ENCODE data around the gene WDR4.
"Not testable (repeated sequence)": the region's sequence is repeated elsewhere in the genome, so short reads cannot be mapped to it uniquely, and the experiment has no call there.

Gene WDR4

DNA sequence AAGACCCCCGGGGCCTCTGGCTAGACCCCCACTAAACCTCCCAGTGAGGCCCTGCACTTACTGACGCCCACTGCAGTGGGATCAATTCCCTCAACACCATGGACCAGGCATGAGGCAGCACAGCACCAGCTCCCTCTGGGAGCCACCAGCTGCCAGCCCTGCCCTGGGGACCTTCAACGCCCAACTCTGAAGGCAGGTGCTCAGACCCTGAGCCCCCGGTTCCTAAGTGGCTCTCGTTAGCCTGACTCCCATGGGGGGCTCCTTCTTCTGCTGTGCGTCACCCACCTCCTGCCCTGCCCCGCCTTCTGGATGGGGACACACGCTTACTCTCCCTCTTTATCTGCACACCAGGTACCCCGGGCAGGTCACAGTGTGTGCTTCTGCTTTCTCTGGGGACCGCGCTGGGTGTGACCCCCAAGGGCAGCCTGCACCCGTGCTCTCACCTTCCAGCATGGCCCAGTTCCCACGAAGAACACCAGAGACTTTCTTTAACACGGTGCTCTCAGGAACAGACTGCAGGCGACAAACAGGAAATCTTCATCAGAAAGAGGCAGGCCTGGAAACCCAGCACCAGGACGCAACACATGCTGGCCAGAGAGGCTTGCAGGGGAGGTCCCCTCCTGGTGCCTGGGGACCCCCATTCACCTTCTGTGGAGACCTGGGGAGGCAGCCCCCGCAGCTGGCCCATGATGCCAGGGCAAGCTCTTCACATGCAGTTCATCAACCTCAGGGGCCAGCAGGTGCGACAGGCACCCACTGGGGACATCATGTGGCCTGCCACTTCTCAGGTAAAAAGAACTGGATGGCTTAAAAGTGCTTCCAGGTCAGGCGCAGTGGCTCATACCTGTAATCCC lies 27.3 kb downstream of the WDR4 start:
- no peak for DNase-seq

DNA sequence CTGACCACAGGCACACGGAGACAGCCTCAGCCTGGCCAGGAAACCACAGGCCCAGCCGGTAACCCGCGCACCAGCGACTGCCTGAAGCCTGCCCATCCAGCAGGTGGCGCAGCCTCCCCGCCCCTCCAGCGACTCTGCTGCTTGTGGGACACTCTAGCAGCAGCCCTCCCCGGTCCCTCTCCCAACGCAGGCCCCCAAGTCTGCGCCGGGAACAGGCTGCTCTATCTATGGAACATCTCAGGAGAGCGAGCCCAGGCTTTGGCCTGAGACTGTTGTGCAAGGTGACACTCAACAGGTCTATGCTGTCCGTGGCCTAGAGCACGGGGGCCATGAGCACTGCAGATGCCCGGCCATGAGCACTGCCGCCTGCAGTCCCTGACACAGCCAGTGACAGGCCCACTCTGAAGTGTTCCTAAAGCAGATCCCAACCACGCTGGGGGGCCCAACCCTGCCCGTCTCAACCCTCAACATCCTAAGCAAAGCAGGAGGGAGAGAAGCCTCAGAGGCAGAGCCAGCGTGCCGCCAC lies 28.4 kb downstream of the WDR4 start:
- DNase-seq = peak; percentile 12

DNA sequence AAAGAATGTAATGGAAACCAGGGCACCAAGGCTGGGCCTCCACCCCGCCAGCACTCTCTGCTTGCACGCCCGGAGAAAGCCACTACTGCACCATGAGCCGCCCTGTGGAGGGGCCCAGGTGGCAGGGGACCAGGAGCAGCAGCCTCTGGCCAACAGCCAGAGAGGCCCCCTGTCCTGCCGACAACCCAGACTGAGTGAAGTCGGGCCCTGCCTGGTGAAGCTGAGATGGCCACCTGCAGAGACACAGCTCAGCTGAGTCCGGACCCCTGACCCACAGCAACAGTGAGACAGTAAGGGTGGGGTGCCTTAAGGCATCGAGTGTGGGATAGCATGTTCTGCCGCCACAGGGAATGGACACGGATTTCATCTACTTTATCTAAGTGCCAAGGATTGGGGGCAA lies 28.9 kb downstream of the WDR4 start:
- no peak for DNase-seq

DNA sequence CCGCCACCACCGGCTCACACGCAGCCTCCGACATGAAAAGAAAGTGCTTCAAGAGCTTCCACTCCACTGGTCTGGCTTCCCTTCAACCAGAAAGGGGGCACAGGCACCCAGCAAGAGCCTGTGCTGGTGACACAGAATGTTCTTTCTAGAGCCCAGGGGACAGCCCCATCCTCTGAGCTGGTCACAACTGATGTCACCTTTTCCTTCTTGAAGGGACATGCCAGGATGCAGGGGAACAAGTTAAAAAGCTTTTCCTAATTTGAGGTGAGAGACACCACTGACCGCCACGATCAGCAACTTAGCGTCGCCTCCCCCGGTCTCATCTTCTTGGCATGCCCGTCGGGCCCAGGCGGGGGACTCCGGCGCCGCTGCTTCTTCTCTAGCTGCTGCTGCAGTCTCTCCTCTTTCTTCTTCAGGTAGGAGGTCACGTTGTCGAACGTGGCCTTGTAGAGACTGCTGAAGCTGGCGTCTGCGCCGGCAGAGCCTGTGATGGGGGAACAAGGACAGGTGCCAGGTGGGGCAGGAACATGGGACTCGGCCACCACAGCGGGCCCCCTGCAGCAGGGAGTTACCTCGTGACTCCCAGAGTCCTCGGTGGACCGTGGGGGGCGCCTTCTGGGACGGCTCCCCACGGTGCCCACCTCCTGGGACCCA lies 29.5 kb downstream of the WDR4 start:
- no peak for DNase-seq

DNA sequence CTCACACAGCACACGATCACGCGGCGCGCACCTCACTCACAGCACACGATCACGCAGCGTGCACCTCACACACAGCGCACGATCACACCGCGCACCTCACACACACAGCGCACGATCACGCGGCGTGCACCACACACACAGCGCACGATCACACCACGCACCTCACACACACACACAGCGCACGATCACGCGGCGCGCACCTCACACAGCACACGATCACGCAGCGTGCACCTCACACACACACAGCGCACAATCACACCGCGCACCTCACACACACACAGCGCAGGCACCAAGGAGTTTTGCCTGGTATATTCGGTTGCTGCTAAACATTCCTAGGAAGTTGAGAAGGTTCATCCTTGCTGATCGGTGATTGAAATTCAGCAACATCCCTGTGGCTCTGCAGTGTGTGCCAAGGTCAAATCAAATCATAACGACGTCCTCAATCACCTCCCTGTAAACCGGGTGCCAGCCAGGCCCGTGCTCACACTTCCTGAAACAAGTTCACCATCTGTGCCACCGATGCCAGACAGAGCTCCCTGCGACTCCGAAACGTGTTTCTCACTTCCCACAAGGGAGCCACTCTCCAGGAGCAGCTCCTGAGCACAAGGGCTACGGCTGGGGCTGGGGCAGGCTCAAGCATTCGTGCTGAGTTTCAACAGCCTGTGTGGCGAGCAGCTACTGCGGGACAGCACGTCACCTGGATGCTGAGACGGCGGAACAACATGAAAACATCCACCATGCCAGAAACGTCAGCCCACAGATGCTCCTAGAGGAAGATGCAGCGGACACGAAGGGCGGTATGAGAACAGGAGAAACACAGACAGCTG lies 30.2 kb downstream of the WDR4 start:
- no peak for DNase-seq

DNA sequence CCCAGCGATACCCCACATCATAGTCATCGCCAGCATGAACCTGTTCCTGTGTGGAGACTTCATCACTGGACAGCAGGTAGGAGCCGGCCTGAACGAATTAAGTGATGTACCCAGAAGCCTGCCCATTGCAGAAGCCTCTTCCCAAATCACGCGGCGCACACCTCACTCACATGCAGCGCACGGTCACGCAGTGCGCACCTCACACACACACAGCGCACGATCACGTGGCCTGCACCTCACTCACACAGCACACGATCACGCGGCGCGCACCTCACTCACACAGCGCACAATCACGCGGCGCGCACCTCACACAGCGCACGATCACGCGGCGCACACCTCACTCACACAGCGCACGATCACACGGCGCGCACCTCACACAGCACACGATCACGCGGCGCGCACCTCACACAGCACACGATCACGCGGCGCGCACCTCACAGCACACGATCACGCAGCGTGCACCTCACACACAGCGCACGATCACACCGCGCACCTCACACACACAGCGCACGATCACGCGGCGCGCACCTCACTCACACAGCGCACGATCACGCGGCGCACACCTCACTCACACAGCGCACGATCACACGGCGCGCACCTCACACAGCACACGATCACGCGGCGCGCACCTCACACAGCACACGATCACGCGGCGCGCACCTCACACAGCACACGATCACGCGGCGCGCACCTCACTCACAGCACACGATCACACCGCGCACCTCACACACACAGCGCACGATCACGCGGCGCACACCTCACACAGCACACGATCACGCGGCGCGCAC lies 31.0 kb downstream of the WDR4 start:
- DNase-seq = not testable (repeated sequence)

DNA sequence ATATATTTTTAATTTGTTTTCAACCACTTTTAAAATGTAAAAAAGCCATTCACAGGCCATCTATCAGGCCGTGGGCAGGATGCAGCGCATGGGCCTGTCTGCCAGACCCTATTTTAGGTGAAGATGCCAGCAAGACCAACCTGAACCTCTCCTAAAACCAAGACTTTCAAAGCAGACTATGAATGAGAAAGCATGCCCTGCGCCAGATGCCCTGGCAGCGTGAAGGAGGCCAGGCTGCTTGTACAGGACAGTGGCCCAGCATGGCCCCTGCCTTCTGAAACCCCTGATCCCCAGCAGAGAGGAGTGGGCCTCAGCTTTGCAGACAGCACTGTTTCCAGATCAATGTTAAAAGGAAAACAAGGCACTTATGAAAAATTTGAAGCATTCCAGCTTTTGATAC lies 31.6 kb downstream of the WDR4 start:
- no peak for DNase-seq

DNA sequence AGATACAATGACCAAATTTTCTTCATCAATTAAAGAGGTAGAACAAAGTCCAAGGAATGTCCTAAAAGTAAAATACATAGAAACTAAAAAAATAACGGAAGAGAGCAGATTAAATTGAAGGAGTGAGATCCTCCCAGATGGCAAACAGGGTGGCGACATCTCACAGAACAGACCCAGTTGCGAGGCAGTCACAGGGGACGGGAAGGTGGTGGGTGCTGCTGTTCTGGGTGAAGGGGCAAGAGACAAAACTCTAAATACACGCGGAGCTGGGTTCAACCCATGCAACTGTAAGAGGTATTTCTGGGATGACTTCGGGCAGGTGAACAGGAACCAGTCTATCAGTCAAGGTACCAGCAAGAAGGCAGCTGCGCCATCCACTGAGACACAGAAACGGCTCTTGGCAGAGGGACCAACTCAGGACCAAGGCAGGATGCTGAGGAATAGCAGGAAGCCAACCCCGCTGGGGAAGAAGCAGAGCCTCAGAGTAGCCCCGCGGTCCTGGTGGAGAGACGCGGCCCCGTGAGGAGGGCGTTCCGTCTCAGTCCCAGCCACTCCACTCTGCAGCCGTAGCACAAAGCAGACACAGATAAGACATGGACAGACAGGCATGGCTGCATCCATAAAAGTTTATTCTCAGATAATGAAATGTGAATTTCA lies 32.2 kb downstream of the WDR4 start:
- no peak for DNase-seq

DNA sequence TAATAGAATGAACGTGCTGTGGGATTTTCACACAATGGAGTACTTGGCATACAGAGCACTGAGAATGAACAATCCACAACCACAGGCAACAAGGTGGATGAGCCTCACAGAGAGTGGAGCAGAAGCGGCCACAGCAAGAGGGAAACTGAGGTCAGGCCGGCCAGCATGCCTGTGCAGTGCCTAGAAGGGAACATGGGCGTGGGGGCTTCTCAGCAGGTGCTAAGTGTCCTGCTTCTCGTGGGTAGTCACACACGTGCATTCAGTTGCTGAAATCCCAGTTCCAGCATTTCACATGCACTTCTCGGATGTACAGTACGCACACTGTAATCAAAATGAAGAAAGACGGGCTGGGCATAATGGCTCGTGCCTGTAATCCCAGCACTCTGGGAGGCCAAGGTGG lies 33.1 kb downstream of the WDR4 start:
- no peak for DNase-seq

DNA sequence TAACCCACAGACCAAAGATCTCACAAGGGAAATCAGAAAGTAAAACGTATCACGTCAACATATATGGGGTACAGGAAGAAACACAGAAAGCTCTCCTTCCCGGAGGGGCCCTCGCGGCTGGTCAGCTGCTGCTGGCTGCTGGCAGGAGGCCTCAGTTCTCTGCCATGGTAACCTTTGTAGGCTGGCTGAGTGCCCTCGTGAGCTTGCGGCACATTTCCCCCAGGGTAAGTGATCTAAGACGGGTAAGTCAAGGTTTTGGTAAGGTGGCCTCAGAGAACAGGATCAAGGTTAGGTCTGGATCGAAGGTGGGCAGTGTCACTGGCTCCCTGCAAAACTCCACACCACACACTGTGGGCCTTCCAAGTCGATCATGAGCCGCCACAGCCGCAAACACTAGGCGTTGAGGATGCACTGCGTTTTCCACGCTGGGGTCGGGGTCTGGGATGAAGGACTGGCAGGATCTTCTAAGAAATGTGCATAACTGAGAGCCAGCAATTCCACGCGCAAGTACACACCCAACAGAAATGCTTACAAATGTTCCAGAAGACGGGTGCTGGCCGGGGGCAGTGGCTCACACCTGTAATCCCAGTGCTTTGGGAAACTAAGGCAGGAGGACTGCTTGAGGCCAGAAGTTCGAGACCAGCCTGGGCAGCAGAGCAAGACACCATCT lies 33.9 kb downstream of the WDR4 start:
- DNase-seq = no peak

DNA sequence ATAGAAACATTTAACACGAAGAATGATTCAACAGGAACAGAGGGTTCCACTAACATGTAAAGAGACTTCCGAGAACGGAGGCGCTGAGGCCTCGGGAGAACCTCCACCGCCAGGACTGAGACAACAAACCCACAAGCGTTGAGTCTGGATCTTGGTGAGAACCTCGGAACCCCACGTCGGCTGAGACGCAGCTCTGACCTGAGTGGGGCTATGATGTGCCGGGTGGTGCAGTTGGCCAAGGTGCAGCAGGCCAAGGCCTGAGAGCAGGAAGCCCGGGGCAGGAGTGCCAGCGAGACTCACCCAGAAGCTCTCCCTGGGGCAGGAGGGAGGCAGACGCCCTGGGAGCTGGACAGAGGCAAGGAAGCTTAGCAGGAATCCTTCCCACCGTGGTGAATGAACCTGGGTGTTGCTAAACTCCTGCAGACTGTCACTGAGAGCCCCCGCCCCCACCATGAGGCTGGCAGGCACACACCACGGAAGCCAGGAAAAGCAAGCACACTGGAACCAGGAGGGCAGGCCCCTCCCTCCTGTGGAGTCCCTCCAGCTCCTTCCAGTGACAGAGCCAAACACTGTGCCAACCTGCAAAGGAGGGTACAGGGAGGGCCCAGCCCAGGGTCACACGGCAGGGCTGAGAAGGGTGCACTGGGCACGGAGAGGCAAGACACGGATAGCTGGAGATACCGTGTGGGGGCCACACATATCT lies 34.8 kb downstream of the WDR4 start:
- no peak for DNase-seq

DNA sequence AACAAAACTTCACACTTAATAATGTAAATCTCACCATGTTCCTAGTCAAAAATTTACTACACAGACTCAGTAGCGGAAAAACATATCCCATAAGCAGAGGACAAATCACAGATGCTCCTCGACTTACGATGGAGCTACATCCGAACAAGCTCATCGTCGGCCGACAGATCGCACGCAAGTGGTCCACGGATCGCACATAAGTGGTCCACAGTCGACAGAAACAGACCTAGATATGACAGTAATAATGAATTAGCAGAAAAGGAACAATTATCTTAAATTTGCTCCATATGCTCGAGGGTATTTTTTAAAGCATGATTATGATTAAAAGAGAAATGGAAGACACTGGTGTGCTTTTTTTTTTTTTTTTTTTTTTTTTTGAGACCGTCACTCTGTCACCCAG lies 36.3 kb downstream of the WDR4 start:
- no peak for DNase-seq

DNA sequence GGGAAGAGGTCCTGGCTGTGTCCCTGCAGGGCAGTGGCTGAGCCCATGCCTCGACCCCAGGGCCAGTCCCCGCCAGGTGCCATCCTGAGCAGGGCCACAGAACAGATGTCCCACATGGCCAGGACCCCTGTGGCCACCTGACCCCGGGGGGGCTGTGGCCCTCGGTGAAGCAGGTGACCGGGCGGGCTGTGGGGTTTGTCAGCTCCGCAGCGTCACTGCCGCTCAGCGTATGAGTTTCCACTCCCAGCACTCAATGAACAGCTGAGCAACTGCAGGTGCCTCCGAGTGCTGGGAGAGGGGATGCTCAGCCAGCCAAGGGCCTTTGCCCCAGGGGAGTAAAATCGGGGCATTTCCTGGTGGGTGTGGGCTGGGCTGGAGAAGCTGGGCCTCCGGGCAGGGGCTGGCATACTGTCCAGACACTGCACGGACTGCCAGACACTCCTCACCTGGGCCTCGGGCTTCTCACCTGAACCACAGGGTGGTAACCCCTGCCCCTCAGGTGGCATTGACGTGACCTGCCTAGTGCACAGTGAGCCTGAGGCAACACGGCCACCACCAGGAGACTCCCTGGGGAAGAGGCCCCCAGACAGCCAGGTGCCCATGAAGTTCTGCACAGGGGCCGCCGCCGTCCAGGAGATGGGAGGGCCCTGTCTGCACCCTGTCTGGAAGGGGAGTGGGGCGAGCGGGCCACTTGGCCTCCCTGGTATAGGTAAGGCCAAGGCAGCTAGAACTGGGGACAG lies 37.3 kb downstream of the WDR4 start:
- not testable (repeated sequence) for DNase-seq

DNA sequence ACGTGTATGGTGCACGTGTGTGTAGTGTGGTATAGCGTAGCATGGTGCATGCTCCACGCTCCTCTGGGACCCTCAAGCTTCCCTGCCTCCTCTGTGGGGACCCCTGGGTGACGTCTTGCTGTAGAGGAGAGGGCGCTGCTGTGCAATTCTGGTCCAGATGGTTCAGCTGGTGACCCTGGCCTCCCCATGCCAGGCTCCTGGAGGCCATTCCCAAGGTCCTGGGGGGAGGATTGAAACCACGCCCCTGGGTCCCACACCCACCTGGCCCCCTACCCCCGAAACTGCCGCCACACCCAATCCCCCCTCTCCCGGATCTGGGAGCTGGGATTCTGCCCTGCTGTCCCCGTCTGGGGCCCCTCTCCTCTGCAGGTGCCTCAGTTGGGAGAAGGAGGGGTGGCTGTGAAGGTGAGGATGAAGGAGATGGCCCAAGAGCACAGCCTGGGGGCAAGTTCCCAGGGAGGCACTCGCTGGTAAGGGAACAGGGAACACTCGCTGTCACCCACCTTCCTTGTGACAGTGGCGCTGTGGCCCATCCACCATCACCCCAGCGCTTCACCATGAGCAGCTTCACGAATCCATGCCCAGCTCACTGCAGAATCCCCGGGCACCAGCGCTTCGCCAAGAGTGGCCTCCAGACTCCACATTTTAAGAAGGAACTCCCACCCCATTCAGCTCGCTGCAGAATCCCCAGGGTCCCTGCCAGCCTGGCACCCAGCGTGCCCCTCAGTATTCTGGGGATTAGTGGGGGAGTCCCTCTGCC lies 38.0 kb downstream of the WDR4 start:
- DNase-seq = no peak

DNA sequence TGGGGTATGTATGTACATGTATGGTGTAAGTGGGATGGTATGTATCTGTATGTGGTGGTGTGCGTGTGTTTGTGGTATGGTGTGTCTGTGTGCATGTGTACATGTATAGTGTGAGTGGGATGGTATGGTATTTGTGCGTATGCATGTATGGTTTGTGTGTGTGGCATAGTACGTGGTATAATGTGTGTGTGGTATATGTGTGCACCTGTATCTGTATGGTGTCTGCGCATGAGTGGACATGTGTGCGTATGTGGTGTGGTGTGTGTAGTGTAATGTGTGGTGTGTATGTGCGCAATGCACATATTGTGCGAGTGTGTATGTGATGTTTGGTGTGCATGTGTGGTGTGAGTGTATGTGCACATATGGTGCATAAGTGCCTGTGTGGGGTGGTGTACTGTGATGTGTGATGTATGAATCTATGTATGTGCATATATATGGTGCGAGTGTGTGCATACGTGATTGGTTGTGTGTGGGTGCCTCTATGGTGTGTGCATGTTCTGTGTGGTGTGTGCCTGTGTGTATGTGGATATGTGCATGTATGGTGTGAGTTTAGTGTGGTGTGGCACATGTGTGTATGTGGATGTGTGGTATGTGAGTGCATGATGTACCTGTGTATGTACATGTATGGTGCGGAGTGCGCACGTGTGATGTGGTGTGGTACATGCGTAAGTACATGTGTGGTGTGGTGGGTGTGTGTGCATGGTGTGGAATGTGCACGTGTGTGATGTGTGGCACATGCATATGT lies 38.8 kb downstream of the WDR4 start:
- no peak for DNase-seq

DNA sequence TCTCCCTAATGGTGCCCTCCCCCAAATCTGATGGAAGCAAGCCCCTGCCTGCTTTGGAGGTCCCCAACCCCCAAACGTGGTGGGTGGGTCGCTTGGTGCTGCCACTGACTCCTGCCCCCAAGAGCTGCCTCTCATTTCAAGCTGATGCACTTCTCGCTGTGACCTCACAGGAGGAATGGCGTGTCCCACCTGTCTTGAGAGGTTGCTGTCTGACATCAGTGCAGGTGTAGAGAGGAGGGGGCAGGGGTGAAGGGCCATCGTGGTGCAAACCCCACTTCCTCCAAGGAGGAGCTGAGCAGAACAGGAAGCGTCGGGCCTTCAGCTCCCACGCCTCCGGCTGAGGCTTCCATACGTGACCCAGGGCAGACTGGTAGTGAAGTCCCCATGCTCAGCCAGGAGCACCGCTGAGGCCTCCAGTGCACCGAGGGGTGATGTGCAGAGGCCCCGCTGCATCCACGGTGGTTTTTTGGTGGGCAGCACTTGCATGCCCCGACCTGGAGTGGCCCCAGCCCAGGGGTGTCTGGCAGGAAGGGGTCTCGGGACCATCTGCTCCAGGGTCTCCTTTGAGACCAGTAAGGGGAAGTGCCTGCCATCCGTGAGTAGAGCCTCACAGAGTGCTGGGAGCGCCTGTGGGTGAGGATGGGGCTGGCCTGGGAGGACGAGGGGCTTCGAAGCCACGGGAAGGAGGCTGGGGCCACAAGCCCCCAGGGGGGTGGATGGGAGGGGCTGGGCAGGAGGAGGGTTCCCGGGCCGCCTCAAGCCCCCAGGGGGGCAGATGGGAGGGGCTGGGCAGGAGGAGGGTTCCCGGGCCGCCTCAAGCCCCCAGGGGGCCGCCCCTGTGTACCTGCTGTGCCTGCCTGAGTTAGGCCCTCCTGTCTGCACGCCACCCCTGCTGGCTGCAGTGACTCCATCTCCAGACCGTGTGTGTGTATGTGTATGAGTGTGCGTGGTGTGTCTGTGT lies 39.8 kb downstream of the WDR4 start:
- no peak for DNase-seq

DNA sequence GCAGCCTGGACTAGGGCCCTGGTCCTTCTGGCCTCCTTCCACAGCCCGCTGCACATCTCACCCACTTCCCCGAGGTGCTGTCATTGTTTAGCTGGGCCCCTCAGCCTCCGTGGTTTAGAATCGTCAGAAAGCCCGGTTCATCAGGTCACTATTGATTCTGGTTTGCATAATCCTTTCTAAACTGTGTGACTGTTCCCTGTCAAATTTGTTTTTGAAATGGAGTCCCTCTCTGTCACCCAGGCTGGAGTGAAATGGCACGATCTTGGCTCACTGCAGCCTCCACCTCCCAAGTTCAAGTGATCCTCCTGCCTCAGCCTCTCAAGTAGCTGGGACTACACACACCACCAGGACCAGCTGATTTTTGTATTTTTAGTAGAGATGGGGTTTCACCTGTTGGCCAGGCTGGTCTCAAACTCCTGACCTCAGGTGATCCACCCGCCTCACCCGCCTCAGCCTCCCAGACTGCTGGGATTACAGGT lies 41.1 kb downstream of the WDR4 start:
- not testable (repeated sequence) for DNase-seq

Data from EL (cell line).